ENCODE data around the gene INSR.

DNA sequence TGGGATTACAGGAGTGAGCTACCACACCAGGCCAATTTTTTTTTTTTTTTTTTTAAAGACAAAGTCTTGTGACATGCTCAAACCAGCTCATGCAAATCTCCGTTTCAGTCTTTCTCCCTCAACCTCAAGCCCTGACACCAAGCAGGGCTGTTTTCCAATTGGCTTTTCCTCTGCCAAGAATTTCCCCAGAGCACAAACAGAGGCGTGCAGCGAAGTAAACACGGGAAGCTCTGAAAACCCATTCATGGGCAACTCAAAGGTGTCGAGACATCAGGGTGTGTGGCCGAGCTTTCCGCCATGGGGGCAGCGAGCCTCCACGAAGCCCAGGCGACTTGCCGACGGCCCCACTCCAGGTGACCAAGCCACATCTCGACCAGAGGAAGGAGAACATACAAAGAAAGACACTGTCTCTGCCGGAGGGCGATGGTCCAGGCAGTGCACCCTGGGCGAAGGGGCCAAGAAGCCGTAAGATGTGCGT lies 70.0 kb downstream of the INSR start:
- TF ChIP-seq, protein P1, sequence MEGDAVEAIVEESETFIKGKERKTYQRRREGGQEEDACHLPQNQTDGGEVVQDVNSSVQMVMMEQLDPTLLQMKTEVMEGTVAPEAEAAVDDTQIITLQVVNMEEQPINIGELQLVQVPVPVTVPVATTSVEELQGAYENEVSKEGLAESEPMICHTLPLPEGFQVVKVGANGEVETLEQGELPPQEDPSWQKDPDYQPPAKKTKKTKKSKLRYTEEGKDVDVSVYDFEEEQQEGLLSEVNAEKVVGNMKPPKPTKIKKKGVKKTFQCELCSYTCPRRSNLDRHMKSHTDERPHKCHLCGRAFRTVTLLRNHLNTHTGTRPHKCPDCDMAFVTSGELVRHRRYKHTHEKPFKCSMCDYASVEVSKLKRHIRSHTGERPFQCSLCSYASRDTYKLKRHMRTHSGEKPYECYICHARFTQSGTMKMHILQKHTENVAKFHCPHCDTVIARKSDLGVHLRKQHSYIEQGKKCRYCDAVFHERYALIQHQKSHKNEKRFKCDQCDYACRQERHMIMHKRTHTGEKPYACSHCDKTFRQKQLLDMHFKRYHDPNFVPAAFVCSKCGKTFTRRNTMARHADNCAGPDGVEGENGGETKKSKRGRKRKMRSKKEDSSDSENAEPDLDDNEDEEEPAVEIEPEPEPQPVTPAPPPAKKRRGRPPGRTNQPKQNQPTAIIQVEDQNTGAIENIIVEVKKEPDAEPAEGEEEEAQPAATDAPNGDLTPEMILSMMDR (IDR thresholded peaks at IDR 0.05; ENCODE audit: insufficient read depth, low read depth, low read length), result no peak
- TF ChIP-seq EZH2 (IDR thresholded peaks at IDR 0.05; ENCODE audit: insufficient read depth, low read length), result no peak

Measured in astrocyte (in vitro differentiated cells and primary cell).